Measurements from ENCODE around the gene MAP3K20.

GRCh38 chr2:173027181-173028128, 48.2 kb upstream of the MAP3K20 start:
- no peak for TF ChIP-seq ZNF263 (CRISPR knock-in tag; IDR thresholded peaks at IDR 0.05; ENCODE audit: low read depth)
- no peak for TF ChIP-seq TCF7 (CRISPR knock-in tag; IDR thresholded peaks at IDR 0.05; ENCODE audit: low read depth)
- peak; percentile 83 for TF ChIP-seq CTCF (IDR thresholded peaks at IDR 0.05)
- no peak for TF ChIP-seq KAT7 (CRISPR knock-in tag; IDR thresholded peaks at IDR 0.05; ENCODE audit: borderline replicate concordance)
- no peak for TF ChIP-seq PREB (CRISPR knock-in tag; IDR thresholded peaks at IDR 0.05; ENCODE audit: borderline replicate concordance)
- no peak for TF ChIP-seq ZBTB43 (CRISPR knock-in tag; IDR thresholded peaks at IDR 0.05)
- no peak for TF ChIP-seq ZNF423 (CRISPR knock-in tag; IDR thresholded peaks at IDR 0.05)
- no peak for TF ChIP-seq ZBTB21 (CRISPR knock-in tag; IDR thresholded peaks at IDR 0.05; ENCODE audit: borderline replicate concordance)
- TF ChIP-seq TEAD1 (CRISPR knock-in tag; IDR thresholded peaks at IDR 0.05) = peak; percentile 78; the same call in 1 of the 2 replicates
- no peak for TF ChIP-seq NFYB (CRISPR knock-in tag; conservative IDR thresholded peaks at IDR 0.05; ENCODE audit: low read depth)
- no peak for TF ChIP-seq ATF2 (CRISPR knock-in tag; IDR thresholded peaks at IDR 0.05; ENCODE audit: borderline replicate concordance, low read depth)
- no peak for TF ChIP-seq ATF6 (CRISPR knock-in tag; IDR thresholded peaks at IDR 0.05)
- TF ChIP-seq NR3C1 (CRISPR knock-in tag; conservative IDR thresholded peaks at IDR 0.05; ENCODE audit: low read depth) = no peak
- no peak for TF ChIP-seq IRF1 (CRISPR knock-in tag; IDR thresholded peaks at IDR 0.05)

All from WTC11 (cell line).